ENCODE results near the gene IRF5.
"Not testable (repeated sequence)": the region's sequence is repeated elsewhere in the genome, so short reads cannot be mapped to it uniquely, and the experiment has no call there.

IRF5 gene

DNA sequence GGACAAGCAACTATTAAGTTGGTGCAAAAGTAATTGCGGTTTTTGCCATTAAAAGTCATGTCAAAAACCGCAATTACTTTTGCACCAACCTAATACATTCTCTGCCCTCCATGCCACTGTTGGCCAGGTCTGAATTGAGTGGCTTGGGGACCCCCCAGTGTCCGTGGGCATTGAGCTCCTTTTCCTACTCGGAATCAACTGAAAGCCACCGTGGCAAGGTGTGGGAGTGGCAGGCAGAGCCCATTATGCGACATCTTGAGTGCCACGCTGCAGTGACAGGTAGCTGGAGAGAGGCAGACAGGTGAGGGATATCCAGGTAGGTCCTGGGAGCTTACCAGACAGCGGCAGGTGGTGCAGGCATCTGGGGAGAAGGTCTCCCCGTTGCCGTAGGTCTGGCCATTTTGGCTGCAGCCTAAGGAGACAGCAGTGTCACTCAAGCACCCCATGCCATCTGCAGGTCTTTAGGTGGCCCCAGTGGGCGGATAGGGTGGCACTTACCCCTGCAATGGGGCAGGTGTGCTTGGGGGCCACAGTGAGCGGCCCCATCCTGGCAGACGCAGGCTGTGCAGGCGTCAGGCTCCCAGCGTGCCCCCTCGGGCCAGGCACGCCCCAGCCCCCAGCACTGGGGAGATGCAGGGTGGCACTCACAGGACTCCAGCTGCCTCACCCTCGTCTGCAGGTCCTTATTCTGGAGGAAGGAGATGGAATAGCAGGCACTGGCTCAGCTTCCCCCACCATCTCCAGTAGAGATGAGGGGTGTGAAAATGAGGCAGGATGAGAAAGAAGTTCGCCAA lies 30.8 kb upstream of the IRF5 start:
- DNase-seq: no peak

DNA sequence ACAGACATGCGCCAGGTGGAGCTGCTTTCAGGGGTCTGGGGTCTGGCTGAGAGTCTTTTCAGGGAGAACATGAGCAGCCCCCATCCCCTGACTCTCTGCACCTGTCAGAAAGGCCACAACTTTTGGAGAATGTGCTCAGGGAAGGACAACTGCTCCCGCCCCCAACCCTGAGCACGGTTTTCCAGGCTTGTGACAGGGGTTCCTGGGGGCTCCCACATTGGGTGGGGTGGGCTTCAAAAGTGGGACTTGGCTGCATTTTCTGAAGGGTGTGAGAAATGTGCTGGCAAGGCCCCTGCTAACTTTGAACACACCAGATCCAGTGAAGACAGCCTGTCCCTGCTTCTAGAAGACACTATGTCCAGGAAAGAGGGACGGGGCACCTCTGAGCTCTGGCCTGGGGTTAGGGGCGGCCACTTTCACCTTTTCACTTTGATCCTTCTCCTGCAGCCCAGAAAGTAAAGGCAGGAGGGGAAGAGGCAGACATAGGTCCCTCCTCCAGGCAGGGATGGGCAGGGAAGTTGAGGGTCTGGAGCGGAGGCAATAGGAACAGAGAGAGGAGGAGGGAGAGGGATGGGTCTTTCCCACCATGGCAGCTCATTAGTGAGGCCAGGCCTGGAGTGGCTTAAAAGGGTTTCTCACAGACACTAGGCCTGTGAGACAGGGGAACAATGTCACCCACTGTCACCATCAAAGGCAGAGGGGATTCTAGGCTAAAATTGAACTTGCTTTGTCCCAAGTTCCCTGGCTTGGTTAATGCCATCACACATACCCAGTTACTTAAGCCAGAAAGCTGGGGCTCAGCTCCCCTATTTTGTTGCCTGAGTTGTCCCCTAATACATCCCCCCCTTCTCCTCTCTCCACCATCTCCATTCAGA lies 28.7 kb upstream of the IRF5 start:
- DNase-seq: no peak

DNA sequence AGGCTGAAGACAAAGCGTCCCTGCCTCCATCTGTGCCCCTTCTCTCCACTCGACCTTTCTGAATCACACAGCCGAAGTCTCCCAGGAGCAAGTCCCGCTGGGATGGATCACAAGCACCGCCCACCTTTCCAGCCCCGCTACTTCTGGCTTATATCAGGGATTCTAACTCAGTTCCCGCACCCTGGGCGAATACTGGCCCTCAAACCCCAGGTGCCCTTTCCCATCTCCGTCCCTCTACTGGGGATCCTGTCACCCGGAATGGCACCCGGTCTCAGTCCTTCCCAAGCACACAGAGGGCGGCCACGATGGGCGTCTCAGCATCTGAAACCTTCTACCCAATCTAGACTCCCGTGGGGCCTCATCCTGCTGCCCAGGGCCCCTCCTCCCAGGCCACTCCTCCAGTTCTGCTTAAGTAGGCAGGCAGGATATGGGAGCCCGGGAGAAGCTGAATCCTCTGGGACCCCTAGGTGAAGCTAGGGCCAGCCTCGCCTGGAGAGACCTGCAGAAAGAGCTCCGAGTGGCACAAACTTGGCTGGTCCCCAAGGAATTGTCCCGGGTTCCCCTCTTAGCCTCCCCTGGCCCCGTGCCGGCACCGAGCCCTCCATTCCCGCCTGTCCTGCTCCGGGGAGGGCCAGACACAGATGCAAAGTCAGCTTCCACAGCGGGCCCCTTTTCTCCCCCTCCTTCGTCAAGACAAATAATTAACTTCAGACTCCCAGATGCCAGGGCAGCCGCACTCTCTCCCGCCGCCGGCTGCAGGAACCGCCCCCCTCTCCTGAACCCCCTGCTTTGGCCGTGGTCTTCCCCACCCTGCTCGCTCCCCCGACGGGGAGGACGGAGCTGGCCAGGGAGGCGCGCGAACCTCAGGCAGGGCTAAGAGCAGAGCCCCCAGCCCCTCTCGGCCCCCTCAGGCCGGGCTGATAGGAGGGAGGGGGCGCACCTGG lies 27.8 kb upstream of the IRF5 start:
- DNase-seq: no peak

- no peak for DNase-seq
Observed at GRCh38 chr7:128910569-128910945, 27.2 kb upstream of the IRF5 start, which contains the start of gene KCP. Gene KCP (minus strand): TSS chr7:128910709. CDS start chr7:128910676, 33 bp downstream.

DNA sequence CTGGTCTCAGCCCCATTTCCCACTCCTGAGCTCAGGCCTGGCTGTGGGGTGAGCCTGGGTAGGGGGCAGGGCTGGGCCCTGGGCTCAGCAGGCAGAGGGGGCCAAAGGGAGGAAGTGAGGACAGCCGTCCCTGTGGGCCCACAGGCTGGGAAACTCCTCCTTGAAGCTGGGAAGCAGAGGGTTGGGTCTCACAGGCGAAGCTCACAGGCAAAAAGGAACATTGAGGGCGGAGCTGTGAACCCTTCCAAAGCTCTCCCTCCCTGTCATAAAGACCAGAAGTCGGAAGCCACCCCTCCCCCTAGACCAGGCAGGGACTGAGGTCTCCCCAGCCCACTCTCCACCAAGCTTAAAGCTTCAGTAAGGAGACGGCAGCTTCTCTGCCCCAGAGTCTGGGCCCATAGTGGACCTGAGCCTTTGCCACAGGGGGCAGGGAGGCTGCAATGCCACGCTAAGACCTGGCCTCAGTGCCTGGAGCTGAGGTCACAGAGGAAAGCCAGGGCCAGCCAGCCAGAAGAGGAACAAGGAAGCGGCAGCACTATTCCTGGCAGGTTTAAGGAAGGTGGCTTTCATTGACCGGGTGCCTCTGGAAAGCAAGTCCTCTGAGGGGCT lies 26.2 kb upstream of the IRF5 start:
- DNase-seq: no peak

GRCh38 chr7:128912281-128912680 lies 25.4 kb upstream of the IRF5 start:
- DNase-seq: no peak

GRCh38 chr7:128912709-128913495 lies 24.8 kb upstream of the IRF5 start:
- DNase-seq: not testable (repeated sequence)

- no peak for DNase-seq
Observed at GRCh38 chr7:128913870-128914565, 23.7 kb upstream of the IRF5 start.

DNA sequence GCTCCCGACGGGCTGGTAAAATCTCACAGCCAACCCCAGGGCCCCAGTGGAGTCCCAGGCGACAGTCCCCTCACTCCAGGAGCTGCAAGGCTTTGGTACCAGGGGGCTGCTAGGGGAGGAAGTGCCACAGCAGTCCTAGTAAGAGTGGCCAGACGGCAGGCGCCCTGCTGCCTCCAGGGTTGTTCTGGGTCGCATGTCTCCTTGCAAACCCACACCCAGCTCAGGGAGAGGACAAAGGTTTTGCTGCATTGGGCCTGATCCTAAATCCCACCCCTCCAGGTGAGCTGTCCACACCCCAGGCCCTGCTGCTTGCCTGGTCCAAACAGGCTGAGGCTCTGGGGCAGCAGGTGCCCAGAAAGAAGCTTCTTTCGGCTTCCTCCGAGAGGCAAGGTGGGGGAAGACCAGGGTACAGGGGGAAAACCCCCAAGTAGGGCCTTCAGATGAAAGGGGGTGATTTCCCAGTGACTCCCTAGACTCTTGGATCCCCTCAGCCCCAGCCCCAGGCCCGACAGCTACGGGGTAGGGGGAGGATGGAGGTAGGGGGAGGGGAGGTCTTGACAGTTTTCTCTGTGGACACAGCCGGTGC lies 23.1 kb upstream of the IRF5 start:
- no peak for DNase-seq

DNA sequence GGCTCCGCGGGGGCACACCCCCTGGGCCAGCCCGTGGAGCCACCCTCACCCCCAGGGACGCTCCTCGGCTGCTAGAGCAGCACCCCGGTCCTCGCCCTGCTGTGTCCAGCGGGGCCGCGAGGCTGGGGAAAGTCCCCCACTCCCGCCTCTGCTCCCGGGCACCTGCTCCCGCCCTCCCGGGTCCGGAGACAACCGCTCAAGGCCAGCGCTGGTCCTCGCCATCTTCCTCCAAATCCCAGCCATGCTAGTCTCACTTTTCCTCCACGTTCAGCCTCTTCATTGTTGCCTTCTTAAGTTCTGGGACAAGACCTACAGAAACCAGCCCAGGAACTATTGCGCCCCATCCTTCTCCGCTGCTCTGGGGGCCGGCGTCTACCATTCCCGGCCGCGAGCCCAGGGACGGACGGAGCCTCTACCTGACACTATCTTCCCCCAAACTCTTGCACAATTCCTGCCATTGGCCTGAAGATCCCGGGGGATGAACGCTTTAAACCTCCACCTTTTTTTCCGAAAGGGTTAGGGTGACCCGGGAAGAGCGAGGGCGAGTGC lies 22.4 kb upstream of the IRF5 start:
- no peak for DNase-seq

- no peak for DNase-seq
Observed at GRCh38 chr7:128915841-128916642, 21.7 kb upstream of the IRF5 start.

GRCh38 chr7:128916643-128916915 lies 21.1 kb upstream of the IRF5 start:
- no peak for DNase-seq

GRCh38 chr7:128917122-128917521 lies 20.6 kb upstream of the IRF5 start:
- no peak for DNase-seq

GRCh38 chr7:128918016-128918665 lies 19.6 kb upstream of the IRF5 start:
- no peak for DNase-seq

GRCh38 chr7:128919241-128919640 lies 18.5 kb upstream of the IRF5 start:
- DNase-seq: no peak

DNA sequence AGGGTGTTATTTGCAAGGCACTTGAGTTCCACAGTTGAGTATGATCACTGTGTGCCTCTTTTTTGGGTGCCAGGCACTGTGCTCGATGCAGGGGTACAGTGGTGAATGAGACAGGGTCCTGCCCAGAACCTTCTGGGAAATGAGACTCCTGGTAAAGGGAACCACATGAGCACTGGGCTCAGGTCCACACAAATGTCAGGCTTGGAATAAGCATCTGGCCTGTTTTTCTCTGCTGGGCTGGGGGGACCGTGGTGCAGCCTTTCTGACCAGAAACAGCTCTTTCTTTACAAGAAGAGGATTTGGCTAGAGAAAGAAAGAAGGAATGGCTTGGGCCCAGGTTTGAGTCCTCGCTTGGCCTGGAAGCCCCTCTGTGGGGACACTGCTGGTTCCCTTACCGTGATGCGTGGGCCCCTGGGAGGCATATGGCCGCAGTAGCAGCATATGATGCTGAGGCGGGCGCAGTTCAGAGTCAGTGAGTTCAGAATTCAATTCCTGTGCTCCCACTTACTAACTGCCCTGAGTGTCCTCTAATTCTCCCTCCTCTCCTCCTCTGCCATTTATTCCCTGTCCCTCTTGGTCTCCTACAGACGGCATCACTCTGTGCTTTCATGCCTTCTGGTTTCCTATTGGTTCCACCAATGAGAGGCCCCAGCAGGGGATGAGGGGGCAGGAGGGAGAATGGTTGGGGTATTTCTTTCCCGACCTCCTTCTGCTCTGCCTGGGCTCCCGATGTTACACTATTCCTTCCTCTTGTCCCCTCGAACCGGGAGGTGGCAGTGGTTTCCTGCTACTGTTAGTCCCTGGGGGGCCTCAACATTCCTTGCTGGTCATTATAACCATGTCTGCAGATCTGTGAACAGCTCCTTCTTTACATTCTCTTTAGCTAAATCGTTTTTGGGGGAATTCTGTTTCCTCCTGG lies 17.6 kb upstream of the IRF5 start:
- DNase-seq: no peak

- no peak for DNase-seq
Observed at GRCh38 chr7:128920913-128921582, 16.7 kb upstream of the IRF5 start.

All from DMS153 (cell line).